HepG2 (cell line): ENCODE measurements around the gene ADRA1B. TPM values are rescaled to one million over a fixed set of nuclear protein-coding genes. Genes with fewer than 3 reads are reported as not detected.

ENCODE experiments used
- ATAC-seq: fragments of 200-7000 bp; cut with Tn5 transposase; 3 replicates; pipeline ENCODE4 v1.9.1; 2020; ENCODE audit warnings: mild to moderate bottlenecking, moderate library complexity
- BruUV-seq: library from RNA; stranded (reverse); fragments of 400-500 nt; replicated peaks from 2 replicates; lab custom pipeline; 2021; lab: Mats Ljungman, UMichigan
- CTCF ChIA-PET: fragments of 300-600 bp; formaldehyde crosslinking; extraction: SDS; loops from one replicate; lab custom pipeline; 2021; ENCODE audit warnings: low total read pairs, inconsistent platforms, low intra/inter-chr PET ratio; lab: Yijun Ruan, JAX
- POLR2A ChIA-PET: fragments of 350-600 bp; sonication (Branson Sonifier 250); formaldehyde crosslinking; loops from one replicate; lab custom pipeline; 2020; ENCODE audit warnings: antibody characterized with exemption, inconsistent platforms; lab: Yijun Ruan, JAX
- DNase-seq: peaks from one replicate; pipeline ENCODE4 v3.0.0-alpha.2; 2015; ENCODE audit warnings: low spot score
- FAIRE-seq: peaks from 3 replicates; lab custom pipeline; 2011; peaks lifted over from hg19 to GRCh38; lab: Jason Lieb, UNC
- H2AFZ ChIP-seq: one replicate; pipeline ENCODE4 v1.6.1; 2011; ENCODE audit warnings: low read length, inconsistent platforms
- H3K27ac ChIP-seq: fragments of 300-600 bp; 3 replicates; pipeline ENCODE4 v1.8.0; 2011; ENCODE audit warnings: mixed run types, mild to moderate bottlenecking, mixed read lengths, low read length, inconsistent platforms; ENCODE audit not compliant: insufficient read depth; ENCODE audit errors: extremely low read length
- H3K27me3 ChIP-seq, 2 experiments: fragments of 200-600 bp in 1 of 2; 2 replicates in 1 of 2; 3 replicates in 1 of 2; pipeline versions ENCODE4 v1.6.0 to v1.8.0; 2011; ENCODE audit warnings: low read length in 2 of 2, mild to moderate bottlenecking in 2 of 2, moderate library complexity in 2 of 2, inconsistent platforms in 1 of 2; ENCODE audit not compliant: insufficient read depth in 2 of 2, control insufficient read depth in 1 of 2
- H3K36me3 ChIP-seq, 2 experiments: fragments of 200-600 bp in 1 of 2; replicated peaks in 1 of 2; 2 replicates in 1 of 2; 3 replicates in 1 of 2; pipeline versions ENCODE4 v1.5.1 to v1.8.0; 2011; ENCODE audit warnings: low read length in 2 of 2, inconsistent platforms in 1 of 2; ENCODE audit not compliant: insufficient read depth in 2 of 2, control insufficient read depth in 1 of 2
- H3K4me1 ChIP-seq: 2 replicates; pipeline ENCODE4 v1.5.1; 2012; ENCODE audit warnings: low read length, inconsistent platforms; ENCODE audit not compliant: insufficient read depth
- H3K4me2 ChIP-seq: 2 replicates; pipeline ENCODE4 v1.6.0; 2011; ENCODE audit warnings: low read depth, low read length, inconsistent platforms
- H3K4me3 ChIP-seq, 3 experiments: fragments of 200-600 bp in 1 of 3; sonication (generic), shearing (Covaris generic) in 1 of 3; replicated peaks in 1 of 3; 2 replicates each; pipeline ENCODE4 v1.5.1; 2011 to 2016; ENCODE audit warnings: low read length in 3 of 3, inconsistent platforms in 2 of 3, low read depth in 2 of 3, mild to moderate bottlenecking in 2 of 3, control low read depth in 1 of 3, mixed read lengths in 1 of 3; ENCODE audit not compliant: insufficient read depth in 1 of 3
- H3K79me2 ChIP-seq: one replicate; pipeline ENCODE4 v1.6.1; 2011; ENCODE audit warnings: low read length, inconsistent platforms; ENCODE audit not compliant: insufficient read depth
- H3K9ac ChIP-seq: 2 replicates; pipeline ENCODE4 v1.6.0; 2011; ENCODE audit warnings: mild to moderate bottlenecking, low read depth, low read length, inconsistent platforms; ENCODE audit not compliant: insufficient read depth
- H3K9me3 ChIP-seq: 2 replicates; pipeline ENCODE4 v1.5.1; 2012; ENCODE audit warnings: mild to moderate bottlenecking, low read length
- H4K20me1 ChIP-seq: 2 replicates; pipeline ENCODE4 v1.6.0; 2011; ENCODE audit warnings: inconsistent platforms, mild to moderate bottlenecking, low read length, moderate library complexity; ENCODE audit not compliant: insufficient read depth
- DNMT3B ChIP-seq: conservative IDR thresholded peaks from 2 replicates; pipeline ENCODE4 v1.6.1; 2016; ENCODE audit warnings: missing biosample characterization, control low read depth
- MTF2 ChIP-seq: sonication (generic); formaldehyde crosslinking; IDR thresholded peaks from 2 replicates; pipeline ENCODE4 v1.5.0; 2020; ENCODE audit warnings: missing genetic modification reagents, borderline replicate concordance
- NR3C1 ChIP-seq: sonication (generic); formaldehyde crosslinking; IDR thresholded peaks from 2 replicates; pipeline ENCODE4 v1.4.0; 2020; ENCODE audit warnings: missing genetic modification reagents
- TBL1XR1 ChIP-seq: fragments of 150-350 bp; IDR thresholded peaks from 2 replicates; pipeline ENCODE4 v1.6.1; 2014; ENCODE audit warnings: borderline replicate concordance, low read length; ENCODE audit not compliant: partially characterized antibody
- ZNF563 ChIP-seq: sonication (generic); formaldehyde crosslinking; IDR thresholded peaks from 2 replicates; pipeline ENCODE4 v1.8.0; 2022; ENCODE audit warnings: mild to moderate bottlenecking, moderate library complexity, missing genetic modification reagents
- ZNF567 ChIP-seq: sonication (generic); formaldehyde crosslinking; IDR thresholded peaks from 2 replicates; pipeline ENCODE4 v1.8.1; 2023; ENCODE audit warnings: mild to moderate bottlenecking, missing genetic modification reagents, borderline replicate concordance
- ZNF777 ChIP-seq: sonication (generic); formaldehyde crosslinking; IDR thresholded peaks from 2 replicates; pipeline ENCODE4 v1.4.0; 2020; ENCODE audit warnings: missing genetic modification reagents
- ZNF841 ChIP-seq: sonication (generic); formaldehyde crosslinking; IDR thresholded peaks from 2 replicates; pipeline ENCODE4 v1.8.1; 2023; ENCODE audit warnings: missing genetic modification reagents, borderline replicate concordance
- WGBS: methylation state at CpG from one replicate; pipeline ENCODE4 v1.1.6; 2017; ENCODE audit warnings: low lambda C conversion rate; 5-methylcytosine and 5-hydroxymethylcytosine counted together
- in situ Hi-C: cut with HindIII; loops from 2 replicates; pipeline ENCODE4 v1.10.0; 2017; ENCODE audit warnings: low pct_unique_long_range_greater_than_20kb; ENCODE audit not compliant: extremely low pct_ligation_motif_present
- intact Hi-C: fragments of 100-400 bp; cut with micrococcal nuclease; formaldehyde crosslinking; loops from one replicate; pipeline ENCODE4 v1.10.0; 2022; ENCODE audit not compliant: unreplicated experiment
- polyA plus RNA-seq, 8 experiments: library from polyadenylated mRNA; depleted of rRNA in 3 of 8; stranded (reverse) in 7 of 8; unstranded in 1 of 8; fragments of >200 nt; fragmentation: Illumina TruSeq in 4 of 8; extraction: Trizol in 4 of 8; gene quantifications; 2 replicates each; pipeline versions ENCODE4 v1.2.1 to v1.2.3, GENCODE V29; 2011 to 2016; ENCODE audit warnings: low read depth in 4 of 8, missing spikeins in 1 of 8, mixed read lengths in 1 of 8; ENCODE audit not compliant: insufficient read depth in 1 of 8
- total RNA-seq, 5 experiments: library from RNA; depleted of rRNA; stranded (reverse); fragments of >200 nt; fragmentation: Illumina TruSeq; extraction: Trizol; gene quantifications; 2 replicates each; pipeline ENCODE4 v1.2.3, GENCODE V29; 2016; ENCODE audit warnings: low read depth in 1 of 5
- TF ChIP-seq, protein P1 (sequence below): sonication (generic); formaldehyde crosslinking; IDR thresholded peaks from 2 replicates; pipeline ENCODE4 v1.8.0; 2022; ENCODE audit warnings: missing genetic modification reagents, mild to moderate bottlenecking, moderate library complexity, borderline replicate concordance
- TF ChIP-seq, protein P2 (sequence below): conservative IDR thresholded peaks from 2 replicates; pipeline ENCODE4 v1.6.1; 2018; ENCODE audit warnings: missing genetic modification reagents
- TF ChIP-seq, protein P3 (sequence below): sonication (generic); formaldehyde crosslinking; IDR thresholded peaks from 2 replicates; pipeline ENCODE4 v1.8.0; 2022; ENCODE audit warnings: low read depth, missing genetic modification reagents

The ADRA1B gene
- total and polyA plus RNA-seq, 2 of the 13 experiments (the other 11 are each of a cell fraction or from before 2014, with no cell fraction given), result not detected

DNA sequence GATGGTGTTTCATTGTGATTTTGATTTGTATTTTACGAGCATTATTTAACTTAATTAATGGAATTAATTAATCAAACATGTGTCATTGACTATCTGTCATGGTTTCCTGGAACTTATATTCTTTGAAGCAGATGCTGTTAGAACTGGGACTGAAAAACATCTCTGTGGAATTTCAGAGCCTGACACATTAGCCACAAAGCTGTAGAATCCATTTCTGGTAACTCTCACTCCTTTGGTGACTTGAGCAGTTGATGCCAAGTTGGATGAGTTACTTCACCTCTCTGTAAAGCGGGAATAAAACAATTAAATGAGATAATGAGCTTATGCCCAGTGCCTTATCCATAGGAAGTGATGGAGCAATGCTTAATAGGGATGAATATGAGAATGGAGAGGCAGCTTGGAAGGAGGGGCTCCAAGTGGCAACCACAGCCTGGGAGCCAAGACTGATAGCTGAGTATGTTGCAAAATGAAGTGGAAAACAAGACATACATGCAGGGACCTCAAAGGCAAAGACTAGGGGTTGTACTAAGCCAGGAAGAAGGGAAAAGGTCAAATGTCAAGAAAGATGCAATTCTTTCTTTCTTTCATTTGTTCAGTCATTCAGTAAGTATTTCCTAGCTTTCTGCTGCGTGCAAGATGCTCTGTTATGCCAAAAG lies 23.1 kb upstream of the ADRA1B start:
- no peaks in the 10 kb centered on the region for H3K9me3 ChIP-seq
- CTCF ChIA-PET, result no interaction called here
- H3K4me2 ChIP-seq, result no peak overlapping the region
- no peaks in the 10 kb centered on the region for H3K4me1 ChIP-seq
- POLR2A ChIA-PET, result no interaction called here
- no TSS peak for BruUV-seq
- no peaks in the 10 kb centered on the region for H4K20me1 ChIP-seq
- FAIRE-seq, result no peak
- no peak for DNase-seq
- ATAC-seq, result no peak
- no peaks in the 10 kb centered on the region for H3K27me3 ChIP-seq
- H3K4me3 ChIP-seq, result no peak overlapping the region
- H3K27ac ChIP-seq, result no peak overlapping the region
- no peaks in the 10 kb centered on the region for H3K79me2 ChIP-seq
- in situ Hi-C loops, result no loop called here
- intact Hi-C loops, result no loop called here
- H3K36me3 ChIP-seq, result no peaks in the 10 kb centered on the region
- TF ChIP-seq ZNF563 (CRISPR knock-in tag) (no peak), NR3C1 (CRISPR knock-in tag) (no peak), ZNF567 (CRISPR knock-in tag) (no peak), DNMT3B (CRISPR knock-in tag) (no peak), ZNF777 (no peak), MTF2 (CRISPR knock-in tag) (no peak), ZNF841 (CRISPR knock-in tag) (no peak), TBL1XR1 (no peak)
- TF ChIP-seq, protein P1, sequence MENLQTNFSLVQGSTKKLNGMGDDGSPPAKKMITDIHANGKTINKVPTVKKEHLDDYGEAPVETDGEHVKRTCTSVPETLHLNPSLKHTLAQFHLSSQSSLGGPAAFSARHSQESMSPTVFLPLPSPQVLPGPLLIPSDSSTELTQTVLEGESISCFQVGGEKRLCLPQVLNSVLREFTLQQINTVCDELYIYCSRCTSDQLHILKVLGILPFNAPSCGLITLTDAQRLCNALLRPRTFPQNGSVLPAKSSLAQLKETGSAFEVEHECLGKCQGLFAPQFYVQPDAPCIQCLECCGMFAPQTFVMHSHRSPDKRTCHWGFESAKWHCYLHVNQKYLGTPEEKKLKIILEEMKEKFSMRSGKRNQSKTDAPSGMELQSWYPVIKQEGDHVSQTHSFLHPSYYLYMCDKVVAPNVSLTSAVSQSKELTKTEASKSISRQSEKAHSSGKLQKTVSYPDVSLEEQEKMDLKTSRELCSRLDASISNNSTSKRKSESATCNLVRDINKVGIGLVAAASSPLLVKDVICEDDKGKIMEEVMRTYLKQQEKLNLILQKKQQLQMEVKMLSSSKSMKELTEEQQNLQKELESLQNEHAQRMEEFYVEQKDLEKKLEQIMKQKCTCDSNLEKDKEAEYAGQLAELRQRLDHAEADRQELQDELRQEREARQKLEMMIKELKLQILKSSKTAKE, result no peak
- TF ChIP-seq, protein P2, sequence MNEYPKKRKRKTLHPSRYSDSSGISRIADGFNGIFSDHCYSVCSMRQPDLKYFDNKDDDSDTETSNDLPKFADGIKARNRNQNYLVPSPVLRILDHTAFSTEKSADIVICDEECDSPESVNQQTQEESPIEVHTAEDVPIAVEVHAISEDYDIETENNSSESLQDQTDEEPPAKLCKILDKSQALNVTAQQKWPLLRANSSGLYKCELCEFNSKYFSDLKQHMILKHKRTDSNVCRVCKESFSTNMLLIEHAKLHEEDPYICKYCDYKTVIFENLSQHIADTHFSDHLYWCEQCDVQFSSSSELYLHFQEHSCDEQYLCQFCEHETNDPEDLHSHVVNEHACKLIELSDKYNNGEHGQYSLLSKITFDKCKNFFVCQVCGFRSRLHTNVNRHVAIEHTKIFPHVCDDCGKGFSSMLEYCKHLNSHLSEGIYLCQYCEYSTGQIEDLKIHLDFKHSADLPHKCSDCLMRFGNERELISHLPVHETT (CRISPR knock-in tag), result no peak
- TF ChIP-seq, protein P3, sequence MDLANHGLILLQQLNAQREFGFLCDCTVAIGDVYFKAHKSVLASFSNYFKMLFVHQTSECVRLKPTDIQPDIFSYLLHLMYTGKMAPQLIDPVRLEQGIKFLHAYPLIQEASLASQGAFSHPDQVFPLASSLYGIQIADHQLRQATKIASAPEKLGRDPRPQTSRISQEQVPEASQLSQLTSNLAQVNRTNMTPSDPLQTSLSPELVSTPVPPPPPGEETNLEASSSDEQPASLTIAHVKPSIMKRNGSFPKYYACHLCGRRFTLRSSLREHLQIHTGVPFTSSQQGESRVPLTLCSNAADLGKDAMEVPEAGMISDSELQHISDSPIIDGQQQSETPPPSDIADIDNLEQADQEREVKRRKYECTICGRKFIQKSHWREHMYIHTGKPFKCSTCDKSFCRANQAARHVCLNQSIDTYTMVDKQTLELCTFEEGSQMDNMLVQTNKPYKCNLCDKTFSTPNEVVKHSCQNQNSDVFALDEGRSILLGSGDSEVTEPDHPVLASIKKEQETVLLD, result no peak
- no peak overlapping the region for H3K9ac ChIP-seq
- H2AFZ ChIP-seq, result no peak overlapping the region
- WGBS, result 0% methylated on average over 3 of the region's 3 CpGs
